ENCODE measurements around the gene COQ4. TPM values are rescaled to one million over a fixed set of nuclear protein-coding genes. Genes with fewer than 3 reads are reported as not detected.
A peak's percentile ranks its signal among the peaks of the same experiment; 100 is the strongest.

Gene COQ4
- total and polyA plus RNA-seq, 2 of the 8 experiments (the other 6 are each of a cell fraction or from before 2014, with no cell fraction given): 32.3 to 58.8 TPM

DNA sequence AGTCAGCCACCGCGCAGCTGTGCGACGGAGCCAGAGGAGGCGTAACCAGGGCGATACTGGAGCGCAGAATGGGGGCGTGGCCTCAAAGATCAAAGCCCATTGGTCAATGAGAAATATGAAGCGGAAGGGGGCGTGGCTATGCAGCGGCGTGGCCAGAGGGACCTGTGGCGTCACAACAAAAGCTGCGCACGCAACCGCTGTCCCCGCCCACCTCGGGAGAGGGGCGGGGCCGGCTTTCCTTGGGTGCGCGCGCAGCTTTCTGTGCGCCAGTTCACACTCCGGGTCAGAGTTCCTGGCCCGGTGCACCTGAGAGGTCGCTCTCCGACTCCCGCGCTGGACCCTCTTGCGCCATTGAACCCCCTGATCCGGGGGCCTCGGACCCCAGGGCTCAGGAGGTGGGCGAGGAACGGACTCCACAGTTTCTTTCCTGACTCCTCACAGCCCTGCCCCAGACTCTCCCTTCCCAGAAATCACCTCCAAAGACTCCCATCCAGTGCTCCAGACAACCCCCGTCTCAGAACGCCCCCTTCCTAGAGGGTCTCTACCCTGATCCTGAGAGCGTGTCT is 46.5 kb upstream of the COQ4 start, which contains the start of gene SWI5:
Gene SWI5 (plus strand): TSS at position 269 of the 566 bp plus-strand sequence.
- H3K4me3 ChIP-seq (ENCODE audit: extremely low read depth in 1 of 4, insufficient read depth in 2 of 4, low read depth in 3 of 4, low read length in 4 of 4): peak within 1 kb of the TSS; percentile 77 to 92 (median 87)
- H4K5ac ChIP-seq (ENCODE audit: insufficient read length, low read depth, low read length): peak within 1 kb of the TSS; percentile 13
- H2BK12ac ChIP-seq (ENCODE audit: low read depth, low read length): peak within 1 kb of the TSS; percentile 68
- H3K4me1 ChIP-seq (replicated peaks in 1 of 4; ENCODE audit: control insufficient read depth in 3 of 4, insufficient read depth in 4 of 4, low read length in 3 of 4): peaks cover 0 to 4% (median 3%) of the 10 kb centered on the region in 4 experiments; a peak in 5 of 7 replicates
- ChIA-PET POLR2A (ENCODE audit: partially characterized antibody) (interaction anchor here (0.6 to 1.9 kb wide), 16 partner anchors 9 to 276 kb away, joined by 3 to 9 read pairs (median 4); partner anchors contain the start of genes CERCAM, GLE1, SPTAN1 and URM1), CTCF (ENCODE audit: partially characterized antibody) (interaction anchor here (0.6 kb wide), 1 partner anchor 17 kb away, joined by 3 read pairs; no protein-coding TSS in a partner anchor)
- no peaks in the 10 kb centered on the region for H3K9me3 ChIP-seq (ENCODE audit: insufficient read depth in 2 of 2, low read depth in 1 of 2, low read length in 1 of 2)
- H3K27ac ChIP-seq (ENCODE audit: low read depth, low read length): peak within 1 kb of the TSS; percentile 47
- H3K56ac ChIP-seq (replicated peaks; ENCODE audit: insufficient read length, low read depth, low read length): peak within 1 kb of the TSS; percentile 63
- FAIRE-seq: no peak
- peaks cover 0 to 13% (median 7%) of the 10 kb centered on the region in 4 experiments; a peak in 6 of 8 replicates for H3K36me3 ChIP-seq (ENCODE audit: control insufficient read depth in 2 of 4, insufficient read depth in 4 of 4, low read length in 3 of 4)
- H3K14ac ChIP-seq (ENCODE audit: insufficient read length): no peak within 1 kb of the TSS
- H2BK5ac ChIP-seq (ENCODE audit: low read depth, low read length): peak within 1 kb of the TSS; percentile 75
- no peak within 1 kb of the TSS for H3K23ac ChIP-seq (ENCODE audit: insufficient read length)
- H3K9ac ChIP-seq (replicated peaks in 1 of 4; ENCODE audit: extremely low read depth in 1 of 4, low read depth in 3 of 4, low read length in 3 of 4): peak within 1 kb of the TSS in 3 of 4 experiments; percentile 69 to 78 (median 75); a peak in 6 of 7 replicates
- peaks cover 11% of the 10 kb centered on the region for H3K23me2 ChIP-seq (ENCODE audit: low read depth, low read length)
- H2AFZ ChIP-seq (ENCODE audit: low read length): peak within 1 kb of the TSS; percentile 80
- no peak within 1 kb of the TSS for H2AK5ac ChIP-seq (ENCODE audit: low read depth, low read length)
- H4K8ac ChIP-seq (ENCODE audit: extremely low read depth, insufficient read depth, low read length): peak within 1 kb of the TSS; percentile 94
- peaks cover 0 to 8% of the 10 kb centered on the region in 2 experiments; a peak in 1 of 4 replicates for H3K79me2 ChIP-seq (ENCODE audit: control insufficient read depth in 1 of 2, insufficient read depth in 2 of 2, low read length in 2 of 2)
- H2BK20ac ChIP-seq (ENCODE audit: low read length): no peak within 1 kb of the TSS
- H3K4ac ChIP-seq (replicated peaks; ENCODE audit: insufficient read length, low read depth, low read length): peak within 1 kb of the TSS; percentile 47
- DNase-seq (ENCODE audit: low read depth in 1 of 2, low spot score in 2 of 2): peak; percentile 99 to 100
- peaks cover 0 to 2% of the 10 kb centered on the region in 2 experiments for H4K20me1 ChIP-seq (replicated peaks in 1 of 2; ENCODE audit: control insufficient read depth in 1 of 2, insufficient read depth in 2 of 2, low read length in 2 of 2)
- peak within 1 kb of the TSS; percentile 90 to 94 for H3K4me2 ChIP-seq (ENCODE audit: insufficient read depth in 1 of 2, low read depth in 2 of 2, low read length in 2 of 2)
- H2BK120ac ChIP-seq (replicated peaks; ENCODE audit: low read depth, low read length): no peak within 1 kb of the TSS
- H2BK15ac ChIP-seq (ENCODE audit: low read length): no peak within 1 kb of the TSS
- no peaks in the 10 kb centered on the region for H3K27me3 ChIP-seq (replicated peaks in 1 of 4; ENCODE audit: control insufficient read depth in 3 of 4, extremely low read depth in 1 of 4, insufficient read depth in 3 of 4, low read length in 3 of 4)
- WGBS, 2 experiments (ENCODE audit: extremely low coverage in 1 of 2, insufficient coverage in 1 of 2, insufficient read length in 1 of 2, insufficient replicate concordance in 2 of 2, low coverage in 1 of 2, low lambda C conversion rate in 2 of 2, missing lambda C conversion rate in 1 of 2): 1% methylated on average over 38 of the region's 38 CpGs; no CpG with 5 or more reads in 1 of the 2 experiments
- H4K91ac ChIP-seq (replicated peaks; ENCODE audit: insufficient read length, low read length): peak within 1 kb of the TSS; percentile 49
- H3K18ac ChIP-seq (ENCODE audit: extremely low read depth, low read length): peak within 1 kb of the TSS; percentile 63
- no peaks in the 10 kb centered on the region for H3K79me1 ChIP-seq (ENCODE audit: low read depth, low read length)
- TF ChIP-seq CTBP2 (IDR thresholded peaks at IDR 0.05; ENCODE audit: borderline replicate concordance, insufficient read depth, insufficient read length, low read length) (no peak), RNF2 (IDR thresholded peaks at IDR 0.05; ENCODE audit: borderline replicate concordance, low read depth, low read length, missing control alignments, poor library complexity, severe bottlenecking) (no peak), CBX5 (IDR thresholded peaks at IDR 0.05; ENCODE audit: low read depth, low read length) (no peak), FOSL1 (IDR thresholded peaks at IDR 0.05; ENCODE audit: insufficient read depth, low read depth, low read length) (no peak), TCF12 (IDR thresholded peaks at IDR 0.05; ENCODE audit: low read depth, low read length) (no peak), TAF7 (optimal IDR thresholded peaks at IDR 0.05; ENCODE audit: borderline replicate concordance, low read depth, low read length) (peak; percentile 80), RAD21 (IDR thresholded peaks at IDR 0.05 in 1 of 2, conservative IDR thresholded peaks at IDR 0.05 in 1 of 2; ENCODE audit: low read depth in 2 of 2, low read length in 2 of 2) (no peak)
- TF ChIP-seq, protein P1, sequence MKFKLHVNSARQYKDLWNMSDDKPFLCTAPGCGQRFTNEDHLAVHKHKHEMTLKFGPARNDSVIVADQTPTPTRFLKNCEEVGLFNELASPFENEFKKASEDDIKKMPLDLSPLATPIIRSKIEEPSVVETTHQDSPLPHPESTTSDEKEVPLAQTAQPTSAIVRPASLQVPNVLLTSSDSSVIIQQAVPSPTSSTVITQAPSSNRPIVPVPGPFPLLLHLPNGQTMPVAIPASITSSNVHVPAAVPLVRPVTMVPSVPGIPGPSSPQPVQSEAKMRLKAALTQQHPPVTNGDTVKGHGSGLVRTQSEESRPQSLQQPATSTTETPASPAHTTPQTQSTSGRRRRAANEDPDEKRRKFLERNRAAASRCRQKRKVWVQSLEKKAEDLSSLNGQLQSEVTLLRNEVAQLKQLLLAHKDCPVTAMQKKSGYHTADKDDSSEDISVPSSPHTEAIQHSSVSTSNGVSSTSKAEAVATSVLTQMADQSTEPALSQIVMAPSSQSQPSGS (IDR thresholded peaks at IDR 0.05; ENCODE audit: low read length): no peak
- TF ChIP-seq, protein P2, sequence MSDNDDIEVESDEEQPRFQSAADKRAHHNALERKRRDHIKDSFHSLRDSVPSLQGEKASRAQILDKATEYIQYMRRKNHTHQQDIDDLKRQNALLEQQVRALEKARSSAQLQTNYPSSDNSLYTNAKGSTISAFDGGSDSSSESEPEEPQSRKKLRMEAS (IDR thresholded peaks at IDR 0.05): no peak
